Liver (tissue), 9 donors: Measurements from ENCODE around the gene RAB22A. TPM values are rescaled to one million over a fixed set of nuclear protein-coding genes. Genes with fewer than 3 reads are reported as not detected.

Experiments
- DNase-seq: peaks from one replicate; pipeline ENCODE4 v3.0.0-alpha.2; 2017; ENCODE audit warnings: low spot score
- H3K27ac ChIP-seq, 2 donors: one replicate each; pipeline ENCODE4 v1.7.0; 2013; ENCODE audit warnings: inconsistent platforms in 2 of 2, low read length in 2 of 2, control low read depth in 1 of 2, low read depth in 1 of 2, mild to moderate bottlenecking in 1 of 2
- H3K27me3 ChIP-seq, 4 donors: one replicate each; pipeline versions ENCODE4 v1.6.1 to v1.7.0; 2013; ENCODE audit warnings: low read length in 3 of 4, inconsistent platforms in 1 of 4, mild to moderate bottlenecking in 1 of 4, moderate library complexity in 1 of 4; ENCODE audit not compliant: control insufficient read depth in 4 of 4, insufficient read depth in 4 of 4
- H3K36me3 ChIP-seq, 4 donors: one replicate each; pipeline versions ENCODE4 v1.6.1 to v1.7.0; 2013; ENCODE audit warnings: low read length in 3 of 4, mild to moderate bottlenecking in 3 of 4, low read depth in 1 of 4, moderate library complexity in 1 of 4; ENCODE audit not compliant: control insufficient read depth in 4 of 4, insufficient read depth in 3 of 4
- H3K4me1 ChIP-seq, 4 donors: one replicate each; pipeline versions ENCODE4 v1.6.1 to v1.7.0; 2013; ENCODE audit warnings: low read length in 3 of 4, mild to moderate bottlenecking in 3 of 4, moderate library complexity in 1 of 4; ENCODE audit not compliant: control insufficient read depth in 4 of 4, insufficient read depth in 4 of 4
- H3K4me3 ChIP-seq, 3 donors: one replicate each; pipeline versions ENCODE4 v1.6.1 to v1.7.0; 2013; ENCODE audit warnings: low read length in 3 of 3, control low read depth in 1 of 3, low read depth in 1 of 3, mild to moderate bottlenecking in 1 of 3
- H3K9ac ChIP-seq, 2 donors: one replicate each; pipeline ENCODE4 v1.7.0; 2013; ENCODE audit warnings: low read length in 2 of 2, mild to moderate bottlenecking in 2 of 2, moderate library complexity in 2 of 2, control low read depth in 1 of 2, low read depth in 1 of 2
- H3K9me3 ChIP-seq, 4 donors: one replicate each; pipeline versions ENCODE4 v1.6.1 to v1.7.0; 2013; ENCODE audit warnings: low read length in 3 of 4; ENCODE audit not compliant: control insufficient read depth in 4 of 4
- EGR1 ChIP-seq, 2 donors: IDR thresholded peaks; 2 replicates each; pipeline ENCODE4 v1.6.1; 2016 to 2018; ENCODE audit warnings: antibody characterized with exemption in 2 of 2, low read depth in 2 of 2
- FOXA2 ChIP-seq: IDR thresholded peaks from 2 replicates; pipeline ENCODE4 v1.6.1; 2016; ENCODE audit warnings: antibody characterized with exemption
- GABPA ChIP-seq, 2 donors: IDR thresholded peaks in 1 of 2; conservative IDR thresholded peaks in 1 of 2; 2 replicates each; pipeline ENCODE4 v1.6.1; 2016; ENCODE audit warnings: antibody characterized with exemption in 2 of 2, mild to moderate bottlenecking in 1 of 2, moderate library complexity in 1 of 2
- HNF4A ChIP-seq, 2 donors: conservative IDR thresholded peaks; 2 replicates each; pipeline ENCODE4 v1.6.1; 2016; ENCODE audit warnings: antibody characterized with exemption in 2 of 2, mild to moderate bottlenecking in 2 of 2
- NR2F2 ChIP-seq: IDR thresholded peaks from 2 replicates; pipeline ENCODE4 v1.6.1; 2016; ENCODE audit warnings: antibody characterized with exemption
- RAD21 ChIP-seq, 2 donors: IDR thresholded peaks; 2 replicates each; pipeline ENCODE4 v1.6.1; 2016; ENCODE audit warnings: antibody characterized with exemption in 2 of 2, mild to moderate bottlenecking in 2 of 2
- RXRA ChIP-seq, 2 donors: IDR thresholded peaks; 2 replicates each; pipeline ENCODE4 v1.6.1; 2017 to 2018; ENCODE audit warnings: antibody characterized with exemption in 2 of 2, mild to moderate bottlenecking in 1 of 2
- SP1 ChIP-seq: IDR thresholded peaks from 2 replicates; pipeline ENCODE4 v1.6.1; 2018; ENCODE audit warnings: antibody characterized with exemption, mild to moderate bottlenecking
- TAF1 ChIP-seq: conservative IDR thresholded peaks from 2 replicates; pipeline ENCODE4 v1.6.1; 2016; ENCODE audit warnings: antibody characterized with exemption, mild to moderate bottlenecking
- WGBS: extraction: QIAGEN DNeasy Blood & Tissue Kit; methylation state at CpG from one replicate; pipeline ENCODE4 v1.1.7; 2013; 5-methylcytosine and 5-hydroxymethylcytosine counted together
- polyA plus RNA-seq, 2 donors: library from polyadenylated mRNA; stranded (reverse) in 1 of 2; unstranded in 1 of 2; fragments of 200-250 nt in 1 of 2; fragments of >200 nt in 1 of 2; fragmentation: Nextera tagmentation in 1 of 2; extraction: Ambion mirVana in 1 of 2; gene quantifications; one replicate each; pipeline versions ENCODE4 v1.2.1 to v1.2.3, GENCODE V29; 2013 to 2015
- total RNA-seq, 2 donors: library from RNA; depleted of rRNA; stranded (reverse); fragments of >200 nt; gene quantifications; one replicate each; pipeline ENCODE4 v1.2.3, GENCODE V29; 2014
- TF ChIP-seq, protein P1 (sequence below): IDR thresholded peaks from 2 replicates; pipeline ENCODE4 v1.6.1; 2016; ENCODE audit warnings: antibody characterized with exemption
- TF ChIP-seq, protein P2 (sequence below): IDR thresholded peaks from 2 replicates; pipeline ENCODE4 v1.6.1; 2016; ENCODE audit warnings: antibody characterized with exemption
- TF ChIP-seq, protein P3 (sequence below): fragments of 150-350 bp; IDR thresholded peaks from 2 replicates; pipeline ENCODE4 v1.5.1; 2017; ENCODE audit warnings: improper control_type of control experiment, low read depth, low read length; ENCODE audit not compliant: missing input control
- donor health status: healthy.
- donor health status: healthy.
- donor health status: healthy.
- donor health status: healthy.
- donor health status: healthy.

RAB22A gene
- total and polyA plus RNA-seq, 4 donors = 3.0 to 8.1 (median 5.8) TPM

DNA sequence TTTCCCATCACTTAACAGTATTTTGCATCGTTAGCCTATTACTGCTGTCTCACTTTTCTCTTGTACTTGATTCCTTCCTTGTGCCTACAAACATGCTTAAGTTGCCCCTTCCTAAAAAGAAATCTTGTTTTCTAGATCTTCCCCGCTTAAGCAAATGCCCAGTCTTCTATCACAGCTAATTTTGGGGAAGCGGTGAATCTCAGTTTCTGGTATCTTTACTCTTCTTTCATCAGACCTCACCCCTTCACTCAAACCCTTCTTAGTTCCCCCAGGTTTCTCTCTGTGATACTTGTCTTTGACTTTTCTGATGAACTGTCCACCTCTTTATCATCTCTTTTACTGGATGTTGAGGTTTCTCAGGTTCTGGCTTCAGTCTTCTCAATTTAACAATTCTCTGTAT, 93.8 kb downstream of the RAB22A start:
- Histone ChIP-seq H3K36me3 (no peaks in the 10 kb centered on the region), H3K4me3 (no peak overlapping the region), H3K27me3 (no peaks in the 10 kb centered on the region), H3K4me1 (peaks cover 3 to 21% (median 13%) of the 10 kb centered on the region in 4 donors), H3K9me3 (no peaks in the 10 kb centered on the region), H3K9ac (no peak overlapping the region), H3K27ac (no peak overlapping the region)
- TF ChIP-seq, protein P1, sequence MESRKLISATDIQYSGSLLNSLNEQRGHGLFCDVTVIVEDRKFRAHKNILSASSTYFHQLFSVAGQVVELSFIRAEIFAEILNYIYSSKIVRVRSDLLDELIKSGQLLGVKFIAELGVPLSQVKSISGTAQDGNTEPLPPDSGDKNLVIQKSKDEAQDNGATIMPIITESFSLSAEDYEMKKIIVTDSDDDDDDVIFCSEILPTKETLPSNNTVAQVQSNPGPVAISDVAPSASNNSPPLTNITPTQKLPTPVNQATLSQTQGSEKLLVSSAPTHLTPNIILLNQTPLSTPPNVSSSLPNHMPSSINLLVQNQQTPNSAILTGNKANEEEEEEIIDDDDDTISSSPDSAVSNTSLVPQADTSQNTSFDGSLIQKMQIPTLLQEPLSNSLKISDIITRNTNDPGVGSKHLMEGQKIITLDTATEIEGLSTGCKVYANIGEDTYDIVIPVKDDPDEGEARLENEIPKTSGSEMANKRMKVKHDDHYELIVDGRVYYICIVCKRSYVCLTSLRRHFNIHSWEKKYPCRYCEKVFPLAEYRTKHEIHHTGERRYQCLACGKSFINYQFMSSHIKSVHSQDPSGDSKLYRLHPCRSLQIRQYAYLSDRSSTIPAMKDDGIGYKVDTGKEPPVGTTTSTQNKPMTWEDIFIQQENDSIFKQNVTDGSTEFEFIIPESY = no peak
- TF ChIP-seq, protein P2, sequence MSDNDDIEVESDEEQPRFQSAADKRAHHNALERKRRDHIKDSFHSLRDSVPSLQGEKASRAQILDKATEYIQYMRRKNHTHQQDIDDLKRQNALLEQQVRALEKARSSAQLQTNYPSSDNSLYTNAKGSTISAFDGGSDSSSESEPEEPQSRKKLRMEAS = no peak
- no peak for TF ChIP-seq RXRA (IDR thresholded peaks at IDR 0.05)
- TF ChIP-seq EGR1 (IDR thresholded peaks at IDR 0.05; ENCODE audit: low read depth in 2 of 2) = no peak
- DNase-seq = no peak
- 96% methylated on average over 3 of the region's 3 CpGs for WGBS

DNA sequence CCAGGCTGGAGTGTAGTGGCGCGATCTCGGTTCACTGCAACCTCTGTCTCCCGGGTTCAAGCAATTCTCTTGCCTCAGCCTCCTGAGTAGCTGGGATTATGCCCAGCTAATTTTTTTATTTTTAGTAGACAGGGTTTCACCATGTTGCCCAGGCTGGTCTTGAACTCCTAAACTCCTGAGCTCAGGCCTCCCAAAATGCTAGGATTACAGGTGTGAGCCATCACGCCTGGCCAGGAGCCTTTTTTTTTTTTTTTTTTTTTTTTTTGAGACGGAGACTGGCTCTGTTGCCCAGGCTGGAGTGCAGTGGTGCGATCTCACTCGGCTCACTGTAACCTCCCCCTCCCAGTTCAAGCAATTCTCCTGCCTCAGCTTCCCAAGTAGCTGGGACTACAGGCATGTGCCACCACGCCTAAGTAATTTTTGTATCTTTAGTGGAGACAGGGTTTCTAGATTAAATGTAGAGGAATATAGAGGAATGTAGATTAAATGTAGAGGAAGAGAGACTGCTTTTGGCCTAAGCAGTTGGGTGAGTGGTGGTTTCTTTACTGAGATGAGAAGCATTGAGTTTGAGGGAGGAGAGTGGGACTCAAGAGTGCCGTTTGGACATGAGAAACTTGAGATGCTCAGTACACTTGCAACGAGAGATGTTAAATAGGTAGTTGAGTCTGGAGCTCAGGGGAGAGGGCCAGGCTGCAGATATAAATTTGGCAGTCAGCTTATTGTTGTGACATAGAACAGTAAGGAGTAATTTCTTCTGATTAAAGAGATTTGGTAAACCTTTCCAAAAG, 96.2 kb downstream of the RAB22A start:
- no peak overlapping the region for H3K27ac ChIP-seq
- H3K4me3 ChIP-seq = no peak overlapping the region
- peaks cover 6 to 13% (median 8%) of the 10 kb centered on the region in 4 donors for H3K4me1 ChIP-seq
- H3K36me3 ChIP-seq = no peaks in the 10 kb centered on the region
- no peaks in the 10 kb centered on the region for H3K9me3 ChIP-seq
- no peak overlapping the region for H3K9ac ChIP-seq
- no peak for DNase-seq
- 91% methylated on average over 11 of the region's 11 CpGs for WGBS
- no peaks in the 10 kb centered on the region for H3K27me3 ChIP-seq
- TF ChIP-seq, protein P1 = no peak
- TF ChIP-seq SP1 = no peak
- no peak for TF ChIP-seq NR2F2
- TF ChIP-seq RAD21 (IDR thresholded peaks at IDR 0.05) = no peak
- TF ChIP-seq HNF4A (conservative IDR thresholded peaks at IDR 0.05) = no peak
- TF ChIP-seq, protein P3, sequence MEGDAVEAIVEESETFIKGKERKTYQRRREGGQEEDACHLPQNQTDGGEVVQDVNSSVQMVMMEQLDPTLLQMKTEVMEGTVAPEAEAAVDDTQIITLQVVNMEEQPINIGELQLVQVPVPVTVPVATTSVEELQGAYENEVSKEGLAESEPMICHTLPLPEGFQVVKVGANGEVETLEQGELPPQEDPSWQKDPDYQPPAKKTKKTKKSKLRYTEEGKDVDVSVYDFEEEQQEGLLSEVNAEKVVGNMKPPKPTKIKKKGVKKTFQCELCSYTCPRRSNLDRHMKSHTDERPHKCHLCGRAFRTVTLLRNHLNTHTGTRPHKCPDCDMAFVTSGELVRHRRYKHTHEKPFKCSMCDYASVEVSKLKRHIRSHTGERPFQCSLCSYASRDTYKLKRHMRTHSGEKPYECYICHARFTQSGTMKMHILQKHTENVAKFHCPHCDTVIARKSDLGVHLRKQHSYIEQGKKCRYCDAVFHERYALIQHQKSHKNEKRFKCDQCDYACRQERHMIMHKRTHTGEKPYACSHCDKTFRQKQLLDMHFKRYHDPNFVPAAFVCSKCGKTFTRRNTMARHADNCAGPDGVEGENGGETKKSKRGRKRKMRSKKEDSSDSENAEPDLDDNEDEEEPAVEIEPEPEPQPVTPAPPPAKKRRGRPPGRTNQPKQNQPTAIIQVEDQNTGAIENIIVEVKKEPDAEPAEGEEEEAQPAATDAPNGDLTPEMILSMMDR = no peak
- TF ChIP-seq GABPA (IDR thresholded peaks at IDR 0.05 in 1 of 2, conservative IDR thresholded peaks at IDR 0.05 in 1 of 2) = no peak
- TF ChIP-seq, protein P2 = no peak
- TF ChIP-seq TAF1 = no peak
- no peak for TF ChIP-seq FOXA2
